GM12875 (cell line): Measurements from ENCODE around the gene RUFY1.
A peak's percentile ranks its signal among the peaks of the same experiment; 100 is the strongest.
"Not testable (repeated sequence)": the region's sequence is repeated elsewhere in the genome, so short reads cannot be mapped to it uniquely, and the experiment has no call there.

Experiments
- H3K4me3 ChIP-seq: one replicate; pipeline ENCODE4 v1.5.1; 2011; ENCODE audit warnings: low read depth, low read length, control low read depth
- TF ChIP-seq, protein P1 (sequence below): IDR thresholded peaks from 2 replicates; pipeline ENCODE4 v1.5.1; 2011; ENCODE audit warnings: low read depth, mild to moderate bottlenecking, control low read depth, inconsistent platforms, low read length, moderate library complexity, borderline replicate concordance; ENCODE audit not compliant: insufficient read depth

RUFY1 gene

GRCh38 chr5:179648410-179648809, 98.1 kb downstream of the RUFY1 start:
- TF ChIP-seq, protein P1, sequence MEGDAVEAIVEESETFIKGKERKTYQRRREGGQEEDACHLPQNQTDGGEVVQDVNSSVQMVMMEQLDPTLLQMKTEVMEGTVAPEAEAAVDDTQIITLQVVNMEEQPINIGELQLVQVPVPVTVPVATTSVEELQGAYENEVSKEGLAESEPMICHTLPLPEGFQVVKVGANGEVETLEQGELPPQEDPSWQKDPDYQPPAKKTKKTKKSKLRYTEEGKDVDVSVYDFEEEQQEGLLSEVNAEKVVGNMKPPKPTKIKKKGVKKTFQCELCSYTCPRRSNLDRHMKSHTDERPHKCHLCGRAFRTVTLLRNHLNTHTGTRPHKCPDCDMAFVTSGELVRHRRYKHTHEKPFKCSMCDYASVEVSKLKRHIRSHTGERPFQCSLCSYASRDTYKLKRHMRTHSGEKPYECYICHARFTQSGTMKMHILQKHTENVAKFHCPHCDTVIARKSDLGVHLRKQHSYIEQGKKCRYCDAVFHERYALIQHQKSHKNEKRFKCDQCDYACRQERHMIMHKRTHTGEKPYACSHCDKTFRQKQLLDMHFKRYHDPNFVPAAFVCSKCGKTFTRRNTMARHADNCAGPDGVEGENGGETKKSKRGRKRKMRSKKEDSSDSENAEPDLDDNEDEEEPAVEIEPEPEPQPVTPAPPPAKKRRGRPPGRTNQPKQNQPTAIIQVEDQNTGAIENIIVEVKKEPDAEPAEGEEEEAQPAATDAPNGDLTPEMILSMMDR, result no peak
- no peak overlapping the region for H3K4me3 ChIP-seq

GRCh38 chr5:179649166-179649703, 98.9 kb downstream of the RUFY1 start:
- H3K4me3 ChIP-seq, result not testable (repeated sequence)

DNA sequence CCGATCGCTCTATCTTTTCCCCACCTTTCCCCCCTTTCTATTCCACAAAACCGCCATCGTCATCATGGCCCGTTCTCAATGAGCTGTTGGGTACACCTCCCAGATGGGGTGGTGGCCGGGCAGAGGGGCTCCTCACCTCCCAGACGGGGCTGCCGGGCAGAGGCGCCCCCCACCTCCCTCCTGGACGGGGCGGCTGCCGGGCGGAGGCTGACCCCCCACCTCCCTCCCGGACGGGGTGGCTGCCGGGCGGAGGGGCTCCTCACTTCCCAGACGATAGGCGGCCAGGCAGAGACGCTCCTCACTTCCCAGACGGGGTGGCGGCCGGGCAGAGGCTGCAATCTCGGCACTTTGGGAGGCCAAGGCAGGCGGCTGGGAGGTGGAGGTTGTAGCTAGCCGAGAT, 99.9 kb downstream of the RUFY1 start:
- not testable (repeated sequence) for H3K4me3 ChIP-seq

- H3K4me3 ChIP-seq, result not testable (repeated sequence)
Observed at GRCh38 chr5:179653135-179653534, 102.8 kb downstream of the RUFY1 start.

- H3K4me3 ChIP-seq, result not testable (repeated sequence)
Observed at GRCh38 chr5:179657302-179658178, 107.2 kb downstream of the RUFY1 start.

DNA sequence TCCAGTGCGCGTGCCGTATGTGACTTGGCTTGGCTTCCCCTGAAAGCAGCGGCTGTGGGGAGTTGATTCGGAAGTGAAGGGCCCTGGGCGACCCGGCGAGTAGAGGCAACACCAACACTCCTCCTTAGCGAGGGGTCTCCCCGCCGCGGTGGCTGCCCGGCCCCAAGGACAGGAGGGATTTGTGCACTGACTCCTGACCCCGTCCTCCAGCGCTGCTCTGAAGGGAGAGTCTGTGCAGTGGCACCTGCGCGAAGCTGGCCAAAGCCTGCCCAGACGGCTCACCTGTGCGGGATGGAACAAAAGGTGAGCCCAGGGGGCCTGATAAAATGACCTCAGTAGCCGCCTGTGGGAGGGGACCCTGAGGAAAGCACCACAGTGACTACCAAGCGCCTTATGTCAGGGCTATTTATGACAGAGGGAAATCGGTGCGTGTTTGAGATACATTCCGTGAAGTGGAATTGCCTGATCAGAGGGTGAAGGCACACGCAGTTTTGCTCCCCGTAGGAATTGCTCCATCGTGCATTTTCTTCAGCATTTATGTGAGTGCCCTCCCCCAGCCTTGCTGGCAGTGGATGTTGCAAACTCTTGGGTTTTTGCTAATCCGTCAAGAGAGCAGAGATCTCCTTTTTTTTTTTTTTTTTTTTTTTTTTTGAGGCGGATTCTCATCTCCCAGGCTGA, 108.0 kb downstream of the RUFY1 start:
- peak overlapping the region; percentile 46 for H3K4me3 ChIP-seq
